K562 (cell line): ENCODE measurements around the gene ZBTB18. TPM values are rescaled to one million over a fixed set of nuclear protein-coding genes. Genes with fewer than 3 reads are reported as not detected.

Experiments used
- CBFA2T3 ChIP-seq: fragments of 450-650 bp; IDR thresholded peaks from 2 replicates; pipeline ENCODE4 v1.6.1; 2017
- CUX1 ChIP-seq: fragments of 200-800 bp; sonication (Bioruptor generic); IDR thresholded peaks from 2 replicates; pipeline ENCODE4 v1.6.1; 2016; ENCODE audit warnings: missing genetic modification characterization, missing compliant biosample characterization
- ETV1 ChIP-seq: fragments of 450-650 bp; conservative IDR thresholded peaks from 2 replicates; pipeline ENCODE4 v1.6.1; 2016; ENCODE audit warnings: missing genetic modification characterization, control low read depth, low read depth, missing compliant biosample characterization
- MEIS2 ChIP-seq: fragments of 450-650 bp; IDR thresholded peaks from 2 replicates; pipeline ENCODE4 v1.6.1; 2014; ENCODE audit warnings: mild to moderate bottlenecking; ENCODE audit not compliant: partially characterized antibody
- SMARCA4 ChIP-seq: fragments of 450-650 bp; IDR thresholded peaks from 2 replicates; pipeline ENCODE4 v1.6.1; 2016
- TEAD4 ChIP-seq, 2 experiments: sonication (generic) in 1 of 2; formaldehyde crosslinking in 1 of 2; IDR thresholded peaks; 2 replicates each; pipeline versions ENCODE4 v1.6.1 to v1.8.0; 2012 to 2022; ENCODE audit warnings: borderline replicate concordance in 1 of 2, inconsistent platforms in 1 of 2, low read length in 1 of 2, mild to moderate bottlenecking in 1 of 2, missing genetic modification reagents in 1 of 2
- VEZF1 ChIP-seq: fragments of 200-800 bp; sonication (Bioruptor generic); IDR thresholded peaks from 2 replicates; pipeline ENCODE4 v1.6.1; 2017; ENCODE audit warnings: missing genetic modification characterization, missing compliant biosample characterization
- ZFP36 ChIP-seq: fragments of 150-350 bp; IDR thresholded peaks from 2 replicates; pipeline ENCODE4 v1.6.1; 2018; ENCODE audit warnings: low read length, low read depth; ENCODE audit not compliant: partially characterized antibody
- ZNF431 ChIP-seq: sonication (generic); formaldehyde crosslinking; IDR thresholded peaks from 2 replicates; pipeline ENCODE4 v1.8.0; 2022; ENCODE audit warnings: mild to moderate bottlenecking, missing genetic modification reagents
- polyA plus RNA-seq, 8 experiments: library from polyadenylated mRNA; depleted of rRNA in 4 of 8; stranded (reverse) in 5 of 8; unstranded in 3 of 8; fragments of >200 nt; fragmentation: Nextera tagmentation in 2 of 8; fragmentation: Illumina TruSeq in 1 of 8; extraction: Ambion mirVana in 2 of 8; extraction: Trizol in 1 of 8; gene quantifications; 2 replicates each; pipeline versions ENCODE4 v1.2.1 to v1.2.3, GENCODE V29; 2011 to 2014; ENCODE audit warnings: inconsistent platforms in 1 of 8, missing spikeins in 1 of 8
- total RNA-seq, 7 experiments: library from RNA; depleted of rRNA in 6 of 7; stranded (reverse); fragments of >200 nt in 6 of 7; fragmentation: Illumina TruSeq in 2 of 7; extraction: Trizol in 2 of 7; gene quantifications; 2 replicates each; pipeline versions ENCODE4 v1.2.1 to v1.2.3, GENCODE V29; 2011 to 2021; ENCODE audit warnings: low replicate concordance in 1 of 7
- TF ChIP-seq, protein P1 (sequence below): fragments of 250-450 bp; sonication (Bioruptor Pico); IDR thresholded peaks from 2 replicates; pipeline ENCODE4 v1.5.0; 2020; ENCODE audit warnings: mild to moderate bottlenecking

The ZBTB18 gene
- total and polyA plus RNA-seq, 9 of the 15 experiments (the other 6 are each of a cell fraction or from before 2014, with no cell fraction given): 0.13 to 2.6 (median 1.6) TPM

GRCh38 chr1:244084763-244085162 is 33.7 kb downstream of the ZBTB18 start (continued):
- peak; percentile 17; the same call in 1 of the 2 replicates for TF ChIP-seq SMARCA4
- peak; percentile 27 for TF ChIP-seq MEIS2
- TF ChIP-seq CUX1 (CRISPR knock-in tag): no peak
- TF ChIP-seq ZNF431: no peak
- TF ChIP-seq, protein P1, sequence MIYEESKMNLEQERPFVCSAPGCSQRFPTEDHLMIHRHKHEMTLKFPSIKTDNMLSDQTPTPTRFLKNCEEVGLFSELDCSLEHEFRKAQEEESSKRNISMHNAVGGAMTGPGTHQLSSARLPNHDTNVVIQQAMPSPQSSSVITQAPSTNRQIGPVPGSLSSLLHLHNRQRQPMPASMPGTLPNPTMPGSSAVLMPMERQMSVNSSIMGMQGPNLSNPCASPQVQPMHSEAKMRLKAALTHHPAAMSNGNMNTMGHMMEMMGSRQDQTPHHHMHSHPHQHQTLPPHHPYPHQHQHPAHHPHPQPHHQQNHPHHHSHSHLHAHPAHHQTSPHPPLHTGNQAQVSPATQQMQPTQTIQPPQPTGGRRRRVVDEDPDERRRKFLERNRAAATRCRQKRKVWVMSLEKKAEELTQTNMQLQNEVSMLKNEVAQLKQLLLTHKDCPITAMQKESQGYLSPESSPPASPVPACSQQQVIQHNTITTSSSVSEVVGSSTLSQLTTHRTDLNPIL (CRISPR knock-in tag): no peak
- no peak for TF ChIP-seq VEZF1 (CRISPR knock-in tag)
- TF ChIP-seq TEAD4 (IDR thresholded peaks at IDR 0.05; ENCODE audit: low read length): peak; percentile 53; the same call in 1 of the 2 replicates
- no peak for TF ChIP-seq TEAD4 (CRISPR knock-in tag; IDR thresholded peaks at IDR 0.05; ENCODE audit: borderline replicate concordance)
- TF ChIP-seq ZFP36: no peak
- 0 out of 2 replicates have a peak, but pooled peaks have one; percentile 26 for TF ChIP-seq ETV1 (tag)
- peak; percentile 31; the same call in 1 of the 2 replicates for TF ChIP-seq CBFA2T3
